Ecto neural progenitor cell (in vitro differentiated cells): ENCODE measurements around the gene TAF10.
A peak's percentile ranks its signal among the peaks of the same experiment; 100 is the strongest.

Experiments used
- DNase-seq: peaks from one replicate; pipeline ENCODE4 v3.0.0-alpha.2; 2018; ENCODE audit warnings: low spot score

TAF10 gene

DNA sequence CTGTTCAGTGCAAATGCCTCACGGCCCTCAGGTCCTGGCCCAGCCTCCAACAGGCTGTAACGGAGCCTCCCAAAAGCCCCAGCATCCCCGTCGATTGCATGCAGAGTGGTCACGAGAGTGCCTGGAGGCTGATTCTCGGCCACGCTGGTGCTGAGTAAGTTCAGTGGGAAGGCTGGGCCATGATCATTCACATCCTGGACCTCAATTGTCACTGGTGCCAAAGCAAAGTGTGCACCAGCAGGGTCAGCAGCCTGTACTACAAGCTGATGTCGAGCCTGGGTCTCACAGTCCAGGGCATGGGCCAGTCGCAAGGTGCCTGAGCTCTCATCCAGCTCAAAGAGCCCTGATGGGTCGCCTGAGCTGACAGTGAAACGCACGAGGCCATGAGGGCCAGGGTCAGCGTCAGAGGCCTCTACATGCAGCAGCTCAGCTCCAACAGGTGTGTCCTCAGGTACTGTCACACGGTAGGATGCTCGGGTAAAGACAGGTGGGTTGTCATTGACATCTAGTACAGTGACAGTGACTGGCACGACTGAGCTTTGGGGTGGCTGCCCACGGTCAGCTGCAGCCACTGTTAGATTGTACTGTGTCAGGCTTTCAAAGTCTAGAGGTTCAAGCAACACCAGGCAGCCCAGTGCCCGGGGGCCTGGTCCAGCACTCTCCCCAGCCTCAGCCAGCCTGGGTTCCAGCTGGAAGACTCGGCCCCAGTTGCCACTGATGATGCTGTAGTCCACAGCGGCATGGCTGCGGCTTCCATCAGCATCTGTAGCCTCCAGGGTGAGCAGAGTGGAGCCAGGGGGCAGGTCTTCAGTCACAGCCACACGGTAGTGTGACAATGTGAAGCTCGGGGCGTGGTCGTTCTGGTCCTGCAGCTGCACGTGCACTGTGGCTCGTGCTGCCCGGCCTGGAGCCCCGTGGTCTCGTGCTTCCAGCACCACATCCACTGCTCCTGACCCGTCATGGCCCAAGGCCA lies 11.7 kb upstream of the TAF10 start:
- no peak for DNase-seq

GRCh38 chr11:6622261-6623171 lies 10.5 kb upstream of the TAF10 start:
- no peak for DNase-seq

DNA sequence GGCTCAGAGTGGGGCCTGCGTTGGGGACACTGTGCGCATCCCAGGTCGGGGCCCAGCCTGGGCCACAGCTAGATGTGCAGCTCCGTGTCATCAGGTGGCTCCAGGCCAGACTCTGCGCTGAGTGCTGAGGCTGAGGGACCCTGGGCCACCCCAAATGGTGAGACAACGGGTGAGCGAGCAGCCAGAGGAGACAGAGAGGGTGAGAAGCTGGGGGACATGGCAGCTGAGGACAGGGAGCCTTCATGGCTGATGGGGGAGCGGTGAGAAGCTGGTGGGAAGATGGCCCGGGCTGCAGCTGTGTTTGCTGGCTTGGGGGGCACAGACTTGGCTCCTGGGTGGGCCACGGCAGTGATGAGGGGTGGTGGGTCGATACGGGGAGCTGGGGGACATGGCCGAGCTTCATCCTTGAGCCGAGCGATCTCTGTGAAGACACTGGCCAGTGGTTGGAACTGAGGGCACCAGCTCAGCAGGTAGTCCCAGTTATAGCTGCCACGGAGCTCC lies 9.7 kb upstream of the TAF10 start:
- no peak for DNase-seq

GRCh38 chr11:6620636-6621035 lies 8.6 kb upstream of the TAF10 start:
- DNase-seq, result no peak

DNA sequence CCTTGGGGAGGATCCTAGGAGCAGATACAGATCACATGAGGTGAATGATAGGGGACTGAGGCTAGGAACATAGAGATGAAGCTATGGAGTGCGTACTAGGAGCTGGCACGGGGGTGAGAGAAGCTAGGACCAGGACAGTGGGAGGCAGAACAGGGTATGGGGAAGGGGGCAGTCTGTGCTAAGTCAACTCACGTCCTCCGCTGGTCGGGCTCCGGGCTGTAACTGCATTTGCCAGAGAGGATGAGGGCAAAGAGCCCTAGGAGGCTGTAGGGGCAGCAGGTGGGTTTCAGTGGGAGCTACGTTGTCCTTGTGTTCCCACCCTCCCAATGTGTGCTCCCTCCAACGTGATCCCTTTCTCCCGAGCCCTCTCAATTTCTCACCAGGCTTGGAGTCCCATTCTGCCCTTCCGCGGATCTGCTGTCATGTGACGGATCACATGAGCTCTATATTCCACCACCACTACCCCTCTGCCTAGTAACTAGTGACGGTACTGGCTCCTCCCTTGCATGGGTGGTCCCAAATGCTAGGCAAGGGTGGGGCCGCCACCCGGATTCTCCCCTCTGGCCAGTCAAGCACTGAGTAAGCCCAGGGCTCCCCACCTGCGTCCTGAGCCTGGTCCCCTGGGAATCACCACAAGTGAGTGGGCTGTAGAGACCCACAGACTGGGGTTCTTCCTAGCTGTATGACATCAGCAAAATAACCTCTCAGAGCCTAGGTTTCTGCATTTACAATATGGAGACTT lies 7.2 kb upstream of the TAF10 start, which contains the start of gene TPP1:
TSS of gene TPP1 (minus strand) at position 419 of the 742 bp plus-strand sequence. CDS start at position 397, 22 bp downstream.
- peak; percentile 91 for DNase-seq

GRCh38 chr11:6618117-6619003 lies 6.3 kb upstream of the TAF10 start:
- no peak for DNase-seq

GRCh38 chr11:6617315-6617781 lies 5.3 kb upstream of the TAF10 start:
- no peak for DNase-seq

- DNase-seq, result no peak
Measured at GRCh38 chr11:6616596-6617250, 4.7 kb upstream of the TAF10 start.

GRCh38 chr11:6615882-6616585 lies 4.0 kb upstream of the TAF10 start:
- DNase-seq, result no peak

DNA sequence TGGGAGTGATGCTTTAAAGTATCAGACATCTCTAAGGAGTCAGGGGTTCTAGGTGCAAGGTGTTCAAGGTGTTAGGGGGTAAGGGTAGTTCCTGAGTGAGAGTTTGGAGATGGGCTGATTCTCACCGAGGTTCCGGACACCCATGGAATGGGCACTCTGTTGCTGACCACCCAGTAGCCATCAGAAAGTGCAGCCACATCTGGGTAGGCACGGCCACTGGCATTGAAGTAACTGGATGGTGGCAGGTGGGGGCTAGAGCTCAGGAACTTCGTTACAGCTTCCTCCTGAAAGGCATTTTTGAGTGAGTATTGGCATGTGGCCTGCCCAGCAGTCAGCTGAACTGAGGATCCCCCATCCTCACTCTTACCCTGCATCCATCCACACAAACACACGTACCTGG lies 3.0 kb upstream of the TAF10 start:
- DNase-seq, result no peak

DNA sequence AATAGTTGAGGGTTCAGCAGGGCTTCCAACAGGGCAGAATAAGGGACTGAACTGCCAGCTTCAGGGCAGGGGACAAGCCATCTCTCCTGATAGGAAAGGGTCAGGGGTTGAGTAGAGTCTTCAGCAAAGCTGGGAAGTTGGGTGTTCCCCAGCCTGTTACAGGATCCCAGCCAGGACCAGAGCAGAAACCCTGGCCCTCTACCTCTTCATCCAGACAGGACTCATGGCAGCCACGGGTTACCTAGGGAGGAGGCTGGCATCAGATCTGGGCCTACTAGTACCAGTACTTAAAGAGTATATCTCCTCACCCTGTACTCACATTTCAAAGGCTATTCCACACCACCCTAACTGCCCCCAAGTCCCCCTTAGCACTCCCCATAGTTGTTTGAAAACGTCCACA lies 2.4 kb upstream of the TAF10 start:
- no peak for DNase-seq

- no peak for DNase-seq
Measured at GRCh38 chr11:6613496-6613895, 1.5 kb upstream of the TAF10 start.

GRCh38 chr11:6611963-6612212 lies 128 bp downstream of the TAF10 start:
- no peak for DNase-seq

DNA sequence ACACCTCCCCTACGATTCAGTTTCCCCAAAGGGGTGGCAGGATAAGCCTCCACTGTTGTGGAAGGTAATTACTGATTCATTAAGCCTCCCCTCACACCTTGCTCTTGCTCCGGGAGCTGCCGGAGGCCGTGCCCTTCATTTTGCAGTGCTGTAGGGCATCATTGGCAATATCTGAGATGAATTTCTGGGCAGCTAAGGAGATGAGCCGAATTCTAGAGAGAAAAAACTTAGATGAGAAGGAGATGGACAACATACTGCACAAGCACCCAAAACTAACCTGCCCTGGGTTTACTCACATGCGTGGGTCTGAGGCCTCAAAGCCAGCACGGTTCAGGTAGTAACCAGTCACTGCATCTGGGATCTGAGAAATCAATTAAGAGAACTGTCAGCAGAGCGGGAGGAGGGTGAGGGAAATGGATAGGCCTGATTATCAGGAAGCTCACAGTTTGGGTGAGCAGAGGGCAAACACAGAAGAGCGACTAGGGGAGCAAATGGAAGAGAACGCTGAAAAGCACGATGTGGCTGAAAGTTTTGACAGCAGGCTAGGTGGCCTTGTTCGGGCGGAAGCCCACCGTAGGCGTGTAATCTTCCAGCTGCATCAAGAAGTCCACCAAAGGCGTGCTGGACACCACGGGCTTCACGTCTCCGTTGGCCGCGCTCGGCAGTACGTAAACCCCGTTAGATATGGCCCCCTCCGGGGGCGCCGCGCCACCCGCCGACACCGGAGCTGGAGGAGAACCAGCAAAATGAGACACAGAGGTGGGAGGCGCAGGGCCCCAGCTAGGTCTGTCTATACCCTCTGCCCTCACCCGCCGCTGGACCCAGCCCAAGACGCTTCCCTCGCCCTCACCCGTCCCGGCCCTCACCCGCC lies 689 bp downstream of the TAF10 start:
- no peak for DNase-seq

GRCh38 chr11:6610591-6610990 lies 1.4 kb downstream of the TAF10 start:
- DNase-seq, result peak; percentile 44

DNA sequence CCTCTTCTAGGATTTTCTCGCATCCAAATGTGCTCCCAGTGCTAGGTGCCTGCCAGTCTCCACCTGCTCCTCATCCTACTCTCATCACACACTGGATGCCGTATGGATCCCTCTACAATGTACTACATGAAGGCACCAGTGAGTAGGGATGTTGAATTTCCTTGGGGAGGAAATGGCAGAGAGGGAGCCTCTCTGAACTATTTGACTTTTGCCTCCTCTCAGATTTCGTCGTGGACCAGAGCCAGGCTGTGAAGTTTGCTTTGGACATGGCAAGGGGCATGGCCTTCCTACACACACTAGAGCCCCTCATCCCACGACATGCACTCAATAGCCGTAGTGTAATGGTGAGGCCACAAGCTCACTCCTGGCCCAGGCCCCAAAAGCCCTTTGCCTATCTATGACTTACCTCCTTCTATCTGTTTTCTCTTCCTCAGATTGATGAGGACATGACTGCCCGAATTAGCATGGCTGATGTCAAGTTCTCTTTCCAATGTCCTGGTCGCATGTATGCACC lies 2.5 kb downstream of the TAF10 start:
- DNase-seq, result peak; percentile 12

DNA sequence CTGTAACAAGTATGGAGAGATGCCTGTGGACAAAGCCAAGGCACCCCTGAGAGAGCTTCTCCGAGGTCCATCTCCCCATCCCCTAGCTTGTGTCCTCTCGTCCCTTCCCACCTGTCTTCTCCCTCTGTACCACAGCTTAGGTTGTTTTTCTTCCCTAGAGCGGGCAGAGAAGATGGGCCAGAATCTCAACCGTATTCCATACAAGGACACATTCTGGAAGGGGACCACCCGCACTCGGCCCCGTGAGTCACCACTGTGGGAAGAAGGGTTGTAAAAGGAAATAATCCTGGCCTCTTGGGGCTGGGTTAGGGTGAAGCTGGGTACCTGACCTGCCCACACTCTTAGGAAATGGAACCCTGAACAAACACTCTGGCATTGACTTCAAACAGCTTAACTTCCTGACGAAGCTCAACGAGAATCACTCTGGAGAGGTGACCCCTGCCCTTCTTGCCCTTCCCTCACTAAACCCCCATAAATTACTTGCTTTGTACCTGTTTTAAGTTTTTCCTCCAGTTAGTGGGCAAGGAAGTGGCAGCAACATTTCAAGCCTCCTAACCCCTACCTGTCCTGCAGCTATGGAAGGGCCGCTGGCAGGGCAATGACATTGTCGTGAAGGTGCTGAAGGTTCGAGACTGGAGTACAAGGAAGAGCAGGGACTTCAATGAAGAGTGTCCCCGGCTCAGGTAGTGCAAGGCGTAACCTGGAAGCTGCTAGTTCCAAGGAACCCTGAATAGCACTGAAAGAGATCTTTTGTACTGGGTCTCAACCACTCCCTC lies 3.1 kb downstream of the TAF10 start:
- peak; percentile 28 for DNase-seq

DNA sequence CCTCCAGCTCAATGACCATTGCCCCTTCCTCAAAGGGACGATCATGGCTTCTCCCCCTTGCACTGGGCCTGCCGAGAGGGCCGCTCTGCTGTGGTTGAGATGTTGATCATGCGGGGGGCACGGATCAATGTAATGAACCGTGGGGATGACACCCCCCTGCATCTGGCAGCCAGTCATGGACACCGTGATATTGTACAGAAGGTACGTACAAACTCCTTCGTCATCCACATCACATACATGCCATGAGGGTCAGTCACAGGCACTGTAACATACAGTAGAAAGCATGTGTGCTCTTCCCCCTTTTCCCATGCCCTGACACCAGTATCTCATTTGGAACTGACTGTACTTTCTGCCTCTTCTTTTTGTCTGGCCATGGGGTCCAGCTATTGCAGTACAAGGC lies 4.0 kb downstream of the TAF10 start:
- peak; percentile 23 for DNase-seq
